ENCODE results near the gene NSRP1.
A peak's percentile ranks its signal among the peaks of the same experiment; 100 is the strongest.
"Not testable (repeated sequence)": the region's sequence is repeated elsewhere in the genome, so short reads cannot be mapped to it uniquely, and the experiment has no call there.

The NSRP1 gene

GRCh38 chr17:30222721-30223175 is 106.1 kb downstream of the NSRP1 start:
- no peak for DNase-seq (ENCODE audit: low read depth)

GRCh38 chr17:30224419-30224960 is 107.9 kb downstream of the NSRP1 start:
- no peak for DNase-seq (ENCODE audit: low read depth)

DNA sequence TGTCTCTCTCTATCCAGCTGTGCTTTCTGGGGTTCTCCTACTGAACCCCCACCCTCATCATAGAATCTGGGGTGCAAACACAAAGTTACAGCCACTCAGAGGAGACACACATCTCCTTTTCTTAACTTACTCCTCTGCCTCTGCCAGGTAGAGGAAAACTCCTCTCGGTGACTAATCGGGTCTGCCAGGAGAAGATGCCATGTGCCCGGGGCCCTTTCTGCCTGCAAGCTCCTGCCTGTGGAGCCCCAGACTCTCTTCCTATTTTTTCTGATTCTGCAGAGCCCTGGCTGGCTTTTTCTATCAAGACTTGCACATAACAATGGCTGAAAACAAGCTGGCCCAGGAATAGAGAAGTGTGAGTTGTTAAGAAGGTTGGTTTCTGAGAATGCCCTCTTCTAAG is 108.5 kb downstream of the NSRP1 start:
- DNase-seq (ENCODE audit: low read depth), result no peak

GRCh38 chr17:30225919-30226553 is 109.4 kb downstream of the NSRP1 start:
- no peak for DNase-seq (ENCODE audit: low read depth)

DNA sequence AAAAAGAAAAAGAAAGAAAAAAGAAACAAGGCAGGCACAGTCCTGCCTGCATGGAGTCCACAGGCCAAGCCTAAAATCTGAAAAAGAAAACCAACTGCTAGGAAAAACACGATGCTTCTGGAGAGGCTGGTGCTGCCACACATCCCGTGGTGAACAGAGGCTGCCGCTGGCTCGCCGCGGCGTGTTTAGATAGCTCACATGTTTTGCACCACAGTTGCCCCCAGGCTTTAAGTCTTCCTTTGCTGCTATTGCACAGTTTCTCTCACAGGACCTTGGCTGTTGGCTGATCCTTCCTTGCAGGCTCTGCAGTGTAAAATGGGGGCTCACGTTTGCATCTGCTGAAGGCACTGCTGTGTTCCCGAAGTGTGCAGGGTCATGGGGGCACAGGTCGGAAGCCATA is 110.3 kb downstream of the NSRP1 start:
- peak; percentile 52 for DNase-seq (ENCODE audit: low read depth)

DNA sequence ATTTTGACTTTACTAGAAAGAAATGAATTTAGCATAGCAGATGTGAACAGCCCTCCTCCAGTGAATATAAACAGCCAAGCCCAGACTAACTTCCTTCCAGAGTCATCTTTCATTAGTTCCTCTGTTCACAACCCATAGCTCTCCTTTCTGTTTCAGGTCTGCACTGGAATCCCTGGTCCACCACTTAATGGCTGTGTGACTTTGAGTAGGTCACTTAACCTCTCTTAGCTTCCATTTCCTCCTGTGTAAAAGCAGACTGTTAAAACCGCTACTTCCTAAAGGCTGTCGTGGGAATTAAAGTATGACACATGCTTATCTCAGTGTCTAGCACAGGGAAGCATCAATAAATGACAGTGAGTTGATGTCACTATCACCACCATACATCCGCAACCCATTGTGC is 111.4 kb downstream of the NSRP1 start:
- DNase-seq (ENCODE audit: low read depth), result no peak

DNA sequence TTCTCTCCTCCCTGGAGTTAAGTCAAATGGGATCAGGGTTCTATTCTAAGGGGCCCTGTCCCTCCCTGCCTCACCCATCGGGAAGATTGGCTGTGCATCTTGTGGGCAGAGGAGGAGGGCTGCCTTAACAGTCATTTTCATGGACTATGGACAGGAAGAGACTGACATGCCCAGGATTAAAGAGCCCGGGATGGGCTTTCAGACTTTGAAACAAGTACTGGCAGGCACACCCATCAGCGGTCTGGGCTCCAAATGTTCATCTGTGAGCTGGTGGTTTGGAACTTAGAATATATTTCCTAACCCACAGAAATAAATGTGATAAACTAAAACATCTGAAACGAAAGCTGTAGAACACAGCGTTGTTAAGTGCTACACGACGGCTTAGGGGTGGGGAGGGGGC is 112.4 kb downstream of the NSRP1 start:
- DNase-seq (ENCODE audit: low read depth), result peak; percentile 48

DNA sequence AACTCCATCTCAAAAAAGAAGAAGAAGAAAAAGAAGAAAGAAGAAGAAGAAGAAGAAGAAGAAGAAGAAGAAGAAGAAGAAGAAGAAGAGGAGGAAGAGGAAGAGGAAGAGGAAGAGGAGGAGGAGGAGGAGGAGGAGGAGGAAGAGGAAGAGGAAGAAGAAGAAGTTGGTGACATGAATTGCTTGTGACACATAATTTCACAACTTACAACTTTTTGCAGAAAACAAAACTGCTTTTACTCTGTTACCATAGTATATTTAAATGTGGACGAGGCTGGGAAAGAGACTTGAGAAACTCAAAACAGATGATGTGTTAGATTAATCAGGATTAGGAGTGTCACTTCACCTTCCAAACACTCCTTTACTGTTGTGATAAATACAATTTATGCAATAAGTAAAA is 113.4 kb downstream of the NSRP1 start:
- not testable (repeated sequence) for DNase-seq (ENCODE audit: low read depth)

GRCh38 chr17:30230596-30231125 is 114.0 kb downstream of the NSRP1 start:
- no peak for DNase-seq (ENCODE audit: low read depth)

DNA sequence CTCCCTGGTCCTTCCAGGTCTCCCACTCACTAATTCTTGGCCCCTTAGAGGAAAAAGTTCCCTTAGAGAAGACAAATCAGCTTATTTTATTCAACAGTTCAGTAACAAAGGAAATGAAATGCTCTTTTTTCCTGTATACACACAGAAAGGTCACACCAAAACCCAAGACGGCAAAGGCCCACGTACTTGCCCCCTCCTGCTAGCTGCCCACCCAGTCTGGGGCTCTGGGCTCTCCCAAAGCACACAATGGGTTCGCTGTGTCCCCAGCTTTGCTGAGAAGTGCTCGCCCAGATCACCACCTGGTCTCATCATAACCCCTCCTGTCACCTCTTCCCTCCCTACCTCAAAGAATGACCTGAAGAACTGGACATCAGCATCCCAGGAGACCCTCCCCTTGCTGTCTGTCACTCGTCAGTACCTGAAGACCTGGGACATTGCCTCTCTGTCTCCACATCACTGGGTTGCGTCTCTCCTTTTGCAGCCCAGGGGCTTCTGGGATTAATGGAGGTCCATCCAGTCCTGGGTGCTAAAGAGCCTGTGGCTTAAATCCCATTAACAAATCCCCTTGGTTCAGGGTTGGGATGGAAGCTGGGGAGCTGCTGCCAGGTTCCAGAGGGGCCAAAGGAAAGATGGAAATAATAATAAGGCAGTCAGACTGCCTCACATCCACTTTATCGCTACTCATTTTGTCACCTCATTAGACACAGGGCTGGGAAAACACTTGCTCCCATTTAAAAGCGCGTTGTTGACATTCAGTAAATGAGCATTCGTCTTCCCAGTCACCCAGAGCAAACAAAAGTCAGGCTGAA is 115.6 kb downstream of the NSRP1 start:
- no peak for DNase-seq (ENCODE audit: low read depth)

GRCh38 chr17:30232824-30233427 is 116.3 kb downstream of the NSRP1 start:
- no peak for DNase-seq (ENCODE audit: low read depth)

- DNase-seq (ENCODE audit: low read depth), result no peak
Measured at GRCh38 chr17:30234296-30234695, 117.7 kb downstream of the NSRP1 start.

GRCh38 chr17:30234964-30235363 is 118.3 kb downstream of the NSRP1 start:
- DNase-seq (ENCODE audit: low read depth), result no peak

GRCh38 chr17:30235386-30236296 is 119.0 kb downstream of the NSRP1 start, which contains the start of gene SLC6A4:
TSS of gene SLC6A4 (minus strand) at chr17:30235697. CDS start at chr17:30221958, 13,739 bp downstream.
- DNase-seq (ENCODE audit: low read depth), result no peak

Measured in fibroblast of gingiva (primary cell).